AG09319 (cell line): ENCODE results near the gene PYCR2.

Source experiments
- DNase-seq: peaks from one replicate; pipeline ENCODE4 v3.0.0-alpha.2; 2010; ENCODE audit warnings: low read depth; ENCODE audit errors: extremely low read depth
- CTCF ChIP-seq: IDR thresholded peaks from 2 replicates; pipeline ENCODE4 v1.5.1; 2011; ENCODE audit warnings: low read depth, mild to moderate bottlenecking, inconsistent platforms, low read length, moderate library complexity

Gene PYCR2

DNA sequence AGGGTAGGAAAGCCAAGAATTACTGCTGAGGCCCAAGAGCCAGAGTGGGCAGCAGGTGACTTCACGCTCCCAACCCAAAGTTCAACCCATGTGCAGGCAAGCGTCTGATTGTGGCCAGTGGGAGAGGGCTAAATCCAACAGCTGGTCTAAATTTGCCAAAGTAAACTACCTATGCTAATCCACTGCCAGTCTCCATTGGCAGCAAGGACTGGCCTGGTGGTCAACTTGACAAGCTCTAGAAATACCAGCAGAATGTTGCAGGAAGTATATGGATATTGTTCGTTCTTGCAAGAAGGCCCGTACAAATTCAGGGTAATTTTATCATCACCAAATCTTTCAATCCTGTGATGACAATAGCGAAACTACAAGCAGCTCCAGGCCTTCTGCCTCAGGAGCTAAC, 43.4 kb downstream of the PYCR2 start:
- DNase-seq = no peak
- TF ChIP-seq CTCF = no peak

GRCh38 chr1:225880222-225880588, 43.8 kb downstream of the PYCR2 start:
- no peak for TF ChIP-seq CTCF
- DNase-seq = no peak

DNA sequence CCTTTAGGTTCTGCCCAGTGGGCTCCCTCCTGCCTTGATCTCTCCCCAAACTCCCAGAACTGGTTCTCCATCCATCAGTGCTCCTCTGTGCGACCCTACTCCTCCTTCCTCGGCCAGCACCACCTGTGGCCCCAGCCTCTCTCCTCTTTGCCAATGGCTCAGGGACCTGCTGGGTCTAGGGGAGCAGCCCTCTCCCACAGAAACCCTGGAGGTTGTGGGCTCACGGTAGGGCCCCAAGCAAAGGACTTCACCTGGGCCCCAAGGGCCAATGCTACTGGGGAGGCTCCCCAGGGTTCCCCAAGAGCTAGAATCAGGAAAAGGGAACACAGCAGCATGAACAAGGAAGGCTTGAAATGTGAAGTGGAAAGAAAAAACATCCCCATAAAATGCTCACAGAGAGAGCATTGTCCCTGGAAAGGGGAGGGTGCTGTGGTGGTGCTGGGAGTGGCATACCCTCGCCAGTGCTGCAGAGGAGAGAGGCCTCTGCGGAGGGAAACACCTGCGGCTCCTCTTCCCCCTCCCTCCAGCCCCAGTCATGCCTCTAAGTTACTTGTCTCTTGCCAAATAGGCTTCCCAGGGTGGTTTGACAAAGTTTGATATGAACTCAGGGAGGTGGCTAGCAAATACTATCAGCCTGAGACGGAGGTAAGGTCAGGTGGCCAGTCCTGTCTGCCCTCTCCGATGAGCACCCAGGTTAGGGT, 44.4 kb downstream of the PYCR2 start:
- no peak for DNase-seq
- TF ChIP-seq CTCF = no peak

- DNase-seq = no peak
Observed at GRCh38 chr1:225878282-225878681, 45.8 kb downstream of the PYCR2 start.

DNA sequence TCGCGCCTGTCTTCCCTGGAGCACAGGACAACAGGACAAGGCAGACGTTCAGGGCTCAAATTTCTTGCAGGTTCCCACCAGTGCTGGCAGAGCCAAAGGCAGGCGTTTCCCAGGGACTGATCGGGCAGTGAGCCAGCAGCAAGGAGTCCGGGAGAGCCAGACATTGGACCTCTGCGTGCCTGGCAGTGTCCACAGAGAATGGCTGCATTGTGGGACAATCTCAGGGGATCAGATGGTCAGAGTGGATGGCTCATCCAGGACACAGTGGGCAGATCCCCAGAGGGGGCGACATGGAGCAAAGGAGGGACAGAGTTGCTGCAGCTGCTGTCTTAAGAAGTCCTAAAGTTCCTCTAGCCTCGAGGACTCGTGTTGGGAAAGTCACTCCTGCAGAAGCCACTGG, 46.5 kb downstream of the PYCR2 start:
- DNase-seq = peak; percentile 22

More at GRCh38 chr1:225878282-225878681, 45.8 kb downstream of the PYCR2 start:
- TF ChIP-seq CTCF = no peak

GRCh38 chr1:225876900-225877510, 47.0 kb downstream of the PYCR2 start:
- TF ChIP-seq CTCF = no peak
- no peak for DNase-seq

More for the DNA sequence above, 46.5 kb downstream of the PYCR2 start:
- TF ChIP-seq CTCF = peak; percentile 56

GRCh38 chr1:225875044-225875815, 48.8 kb downstream of the PYCR2 start:
- DNase-seq = no peak
- no peak for TF ChIP-seq CTCF
